Fibroblast of skin of left quadriceps (primary cell): Measurements from ENCODE around the gene ZNF143.
A peak's percentile ranks its signal among the peaks of the same experiment; 100 is the strongest.
"Not testable (repeated sequence)": the region's sequence is repeated elsewhere in the genome, so short reads cannot be mapped to it uniquely, and the experiment has no call there.

Source experiments
- DNase-seq, 2 experiments: peaks; one replicate each; pipeline ENCODE4 v3.0.0-alpha.2; 2013; ENCODE audit warnings: low read depth in 2 of 2

Gene ZNF143

DNA sequence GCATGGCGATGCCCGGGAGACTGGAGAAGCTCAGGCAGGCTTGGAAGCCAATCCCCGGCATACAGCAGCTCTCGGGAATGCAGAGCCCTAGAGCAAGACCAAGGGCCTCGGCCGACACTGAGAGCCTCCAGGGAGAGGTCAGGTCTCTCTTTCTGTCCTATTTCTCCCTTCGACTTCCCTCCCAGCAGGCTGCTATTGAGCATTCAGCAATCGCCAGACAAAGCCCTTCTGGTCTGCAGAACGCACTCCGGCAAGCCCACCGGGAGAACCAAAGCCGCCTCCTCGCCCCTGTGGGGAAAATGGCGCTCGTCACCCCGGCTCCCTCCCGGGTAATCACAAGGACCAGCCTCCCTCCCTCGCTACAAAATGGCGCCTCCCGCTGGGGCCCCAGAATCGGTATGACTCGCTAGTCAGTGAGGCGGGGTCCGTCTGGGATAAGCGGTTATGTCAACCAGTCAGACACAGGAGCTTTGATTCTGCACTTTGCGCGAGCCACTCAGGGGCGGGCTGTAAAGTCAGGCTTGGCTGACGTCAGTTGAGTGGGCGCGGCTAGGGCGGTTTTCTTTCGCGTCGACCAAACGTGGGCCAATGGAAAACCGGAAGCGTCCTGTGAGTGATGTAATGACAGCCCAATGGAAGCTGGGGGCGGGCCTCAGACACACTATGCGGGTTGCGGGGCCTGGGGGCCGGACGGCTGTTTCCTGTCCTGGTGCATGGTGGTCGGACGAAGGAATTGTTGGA is at the start of gene ZNF143:
ZNF143 (plus strand) TSS at position 691 of the 741 bp plus-strand sequence. CDS start 10,297 bp downstream, outside the sequence.
- DNase-seq: peak; percentile 100

- DNase-seq: no peak
Measured at GRCh38 chr11:9428706-9429105, 32.1 kb upstream of the ZNF143 start.

GRCh38 chr11:9438611-9439010 is 22.2 kb upstream of the ZNF143 start:
- DNase-seq: no peak

DNA sequence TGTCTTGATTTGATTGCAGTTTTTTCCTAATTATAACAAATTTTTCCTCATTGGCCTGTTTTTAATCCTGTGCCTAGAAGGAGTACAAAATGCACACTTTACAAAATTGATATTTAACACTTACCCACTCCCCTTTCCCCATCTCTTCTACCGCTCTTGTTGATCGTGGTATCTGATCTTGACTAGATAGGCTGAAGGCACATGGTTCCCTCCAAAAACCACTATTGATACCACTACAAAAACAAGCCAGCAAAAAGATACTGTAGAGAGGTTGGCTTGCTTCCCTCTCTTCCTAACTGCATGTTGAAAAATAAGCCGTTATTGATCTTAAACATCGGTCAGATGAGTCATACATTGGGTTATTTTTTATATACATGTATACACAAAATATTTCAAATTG is 14.6 kb upstream of the ZNF143 start:
- DNase-seq: no peak

- DNase-seq: no peak
Measured at GRCh38 chr11:9448576-9449352, 12.0 kb upstream of the ZNF143 start.

GRCh38 chr11:9452023-9452422 is 8.8 kb upstream of the ZNF143 start:
- not testable (repeated sequence) for DNase-seq

GRCh38 chr11:9455722-9456121 is 5.1 kb upstream of the ZNF143 start:
- DNase-seq: no peak

- peak; percentile 34 to 51 for DNase-seq
Measured at GRCh38 chr11:9459667-9460321, 1.0 kb upstream of the ZNF143 start.

GRCh38 chr11:9461063-9461759 is 399 bp downstream of the ZNF143 start:
- peak; percentile 86 to 87 for DNase-seq

- DNase-seq: no peak
Measured at GRCh38 chr11:9461760-9462134, 935 bp downstream of the ZNF143 start.

- DNase-seq: no peak
Measured at GRCh38 chr11:9462172-9462799, 1.5 kb downstream of the ZNF143 start.

- no peak for DNase-seq
Measured at GRCh38 chr11:9462806-9463537, 2.2 kb downstream of the ZNF143 start.

DNA sequence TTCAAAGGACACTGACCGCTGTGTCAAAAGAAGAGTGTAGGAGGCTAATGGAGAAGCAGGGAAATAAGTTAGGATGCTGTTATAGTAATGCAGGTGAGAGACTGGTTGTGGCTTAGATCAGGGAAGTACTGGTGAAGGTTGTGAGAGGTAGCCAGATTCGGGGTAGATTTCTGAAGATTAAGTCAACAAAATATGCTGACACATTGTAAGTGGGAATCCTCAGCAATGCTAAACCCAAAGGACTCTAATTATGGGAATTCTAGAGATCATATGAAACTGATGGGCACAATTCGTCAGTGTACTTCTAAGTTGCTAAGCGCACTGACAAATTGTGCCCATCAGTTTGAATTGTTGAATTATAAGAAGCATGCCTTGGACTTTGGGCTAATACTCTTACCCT is 10.0 kb downstream of the ZNF143 start:
- no peak for DNase-seq

DNA sequence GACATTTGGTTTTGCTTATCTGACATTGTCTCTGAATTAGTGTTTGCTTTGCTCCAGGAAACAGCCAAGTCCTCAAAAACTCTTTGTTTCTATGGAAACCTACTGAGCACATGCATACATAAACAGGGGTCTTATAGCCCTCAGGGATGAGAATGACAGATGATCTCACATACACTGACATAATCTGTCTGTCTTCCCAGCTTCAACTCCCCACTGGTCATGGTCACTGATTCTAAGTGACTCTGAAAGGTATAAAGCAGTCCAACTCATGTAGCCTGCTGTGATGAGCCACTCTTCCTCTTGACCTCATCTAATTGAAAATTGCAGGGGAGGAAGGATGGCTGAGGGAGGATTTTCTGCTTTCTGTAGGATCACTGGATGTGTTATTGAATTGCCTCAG is 12.6 kb downstream of the ZNF143 start:
- DNase-seq: no peak

GRCh38 chr11:9479899-9480298 is 19.1 kb downstream of the ZNF143 start:
- DNase-seq: no peak

DNA sequence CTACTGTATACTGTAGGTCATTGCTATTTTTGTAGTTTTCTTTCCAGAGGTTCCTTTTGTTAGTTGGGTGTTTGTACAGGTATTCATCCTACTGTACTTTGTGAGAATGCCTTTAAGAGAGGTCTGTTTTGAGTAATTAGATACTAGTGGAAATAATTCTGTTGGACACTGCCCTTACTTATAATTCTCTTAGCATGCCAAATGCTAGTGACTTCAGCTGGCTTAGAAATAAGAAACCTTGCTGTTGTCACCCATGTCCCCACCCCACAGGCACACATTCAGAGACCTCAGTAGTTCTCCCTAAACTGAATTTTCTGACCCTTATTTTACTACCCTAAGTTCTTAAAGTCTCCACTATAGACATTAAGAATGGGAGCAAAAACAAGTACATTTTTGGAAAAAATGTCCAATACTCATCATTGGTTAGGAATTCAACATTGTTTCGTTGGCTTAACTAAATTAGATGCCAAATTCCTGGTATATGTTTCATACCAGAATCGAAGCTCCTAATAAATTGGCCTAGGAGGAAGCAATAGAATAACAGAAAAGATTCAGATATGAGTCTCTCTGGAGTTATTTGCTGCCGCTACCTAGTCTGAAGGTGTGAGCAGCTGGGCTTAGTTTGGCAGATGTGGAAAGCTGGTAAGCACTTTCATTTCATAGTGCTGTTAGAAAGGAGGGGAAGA is 28.4 kb downstream of the ZNF143 start:
- DNase-seq: peak; percentile 66 to 75

DNA sequence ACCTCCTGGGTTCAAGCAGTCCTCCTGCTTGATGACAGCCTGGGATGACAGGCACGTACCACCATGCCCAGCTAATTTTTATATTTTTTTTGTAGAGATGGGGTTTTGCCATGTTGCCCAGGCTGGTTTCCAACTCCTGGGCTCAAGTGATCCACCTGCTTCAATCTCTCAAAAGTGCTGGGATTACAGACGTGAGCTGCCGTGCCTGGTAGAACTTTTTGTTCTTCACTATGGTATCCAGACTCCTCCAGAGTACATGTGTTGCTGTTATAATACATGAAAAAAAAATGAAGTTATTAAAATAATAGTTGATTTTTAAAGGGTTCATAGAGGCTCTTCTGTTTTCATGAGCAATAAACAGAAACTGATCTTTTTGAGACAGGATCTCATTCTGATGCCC is 29.6 kb downstream of the ZNF143 start:
- DNase-seq: no peak

- DNase-seq: no peak
Measured at GRCh38 chr11:9493492-9493891, 32.7 kb downstream of the ZNF143 start.

GRCh38 chr11:9494316-9494715 is 33.5 kb downstream of the ZNF143 start:
- DNase-seq: no peak

DNA sequence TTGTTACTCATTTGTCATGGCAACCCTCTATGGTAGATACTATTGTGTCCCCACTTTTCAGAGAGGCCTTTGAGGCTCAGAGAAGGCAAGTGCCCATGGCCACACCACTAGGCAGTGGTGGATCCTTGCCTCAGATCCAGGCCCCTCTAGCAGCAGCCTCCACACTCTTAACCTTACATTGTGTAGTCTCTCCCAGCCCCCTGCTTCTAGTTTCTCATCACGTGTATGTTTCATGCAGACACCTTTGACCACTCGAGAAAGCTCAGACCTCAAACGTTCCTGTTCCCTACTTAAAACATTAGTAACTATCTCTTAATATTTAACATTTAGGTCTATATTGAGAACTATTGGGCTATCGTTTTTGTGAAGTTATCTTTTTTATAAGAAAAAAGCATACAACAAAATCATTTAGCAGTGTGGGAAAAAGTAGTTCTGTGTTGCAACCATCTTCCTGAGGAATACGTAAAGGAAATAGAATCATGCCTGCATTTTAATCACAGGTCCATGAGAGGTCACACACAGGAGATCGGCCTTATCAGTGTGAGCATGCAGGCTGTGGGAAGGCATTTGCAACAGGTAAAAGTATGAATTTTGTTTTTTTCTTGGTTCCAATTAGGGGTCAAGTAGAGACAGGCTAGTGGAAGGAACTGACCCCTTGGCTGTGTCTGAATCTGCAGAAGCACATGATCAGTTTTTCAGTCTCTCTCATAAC is 35.1 kb downstream of the ZNF143 start:
- no peak for DNase-seq
